GM19468 (cell line): ENCODE data around the gene ADRA1B.
A peak's percentile ranks its signal among the peaks of the same experiment; 100 is the strongest.
"Not testable (repeated sequence)": the region's sequence is repeated elsewhere in the genome, so short reads cannot be mapped to it uniquely, and the experiment has no call there.

Source experiments
- ATAC-seq: cut with Tn5 transposase; IDR thresholded peaks from one replicate; pipeline ENCODE4 v1.9.1; 2021; ENCODE audit warnings: mild to moderate bottlenecking, moderate library complexity, moderate number of reproducible peaks; ENCODE audit not compliant: unreplicated experiment; ENCODE audit errors: extremely low read depth

ADRA1B gene

GRCh38 chr5:160001457-160001856 is 85.2 kb downstream of the ADRA1B start:
- no peak for ATAC-seq

GRCh38 chr5:160007514-160007913 is 91.2 kb downstream of the ADRA1B start:
- ATAC-seq = no peak

- ATAC-seq = not testable (repeated sequence)
Observed at GRCh38 chr5:160008529-160008876, 92.2 kb downstream of the ADRA1B start.

GRCh38 chr5:160008877-160009590 is 92.8 kb downstream of the ADRA1B start, which contains the start of gene TTC1:
TTC1 (plus strand) TSS chr5:160009139; CDS start chr5:160010529, 1,390 bp downstream.
- ATAC-seq = peak; percentile 98

GRCh38 chr5:160009591-160009989 is 93.3 kb downstream of the ADRA1B start:
- ATAC-seq = no peak

- ATAC-seq = no peak
Observed at GRCh38 chr5:160011471-160011870, 95.2 kb downstream of the ADRA1B start.

GRCh38 chr5:160014197-160014596 is 97.9 kb downstream of the ADRA1B start:
- ATAC-seq = not testable (repeated sequence)

- no peak for ATAC-seq
Observed at GRCh38 chr5:160018945-160019625, 102.8 kb downstream of the ADRA1B start.

- no peak for ATAC-seq
Observed at GRCh38 chr5:160020266-160020770, 104.0 kb downstream of the ADRA1B start.

- ATAC-seq = no peak
Observed at GRCh38 chr5:160020964-160021363, 104.7 kb downstream of the ADRA1B start.

- ATAC-seq = peak; percentile 90
Observed at GRCh38 chr5:160021831-160022446, 105.7 kb downstream of the ADRA1B start.
